ENCODE data around the gene GRM4. TPM values are rescaled to one million over a fixed set of nuclear protein-coding genes. Genes with fewer than 3 reads are reported as not detected.

The GRM4 gene
- total and polyA plus RNA-seq, 9 of the 15 experiments (the other 6 are each of a cell fraction or from before 2014, with no cell fraction given) = 0.18 TPM; not detected in 8

DNA sequence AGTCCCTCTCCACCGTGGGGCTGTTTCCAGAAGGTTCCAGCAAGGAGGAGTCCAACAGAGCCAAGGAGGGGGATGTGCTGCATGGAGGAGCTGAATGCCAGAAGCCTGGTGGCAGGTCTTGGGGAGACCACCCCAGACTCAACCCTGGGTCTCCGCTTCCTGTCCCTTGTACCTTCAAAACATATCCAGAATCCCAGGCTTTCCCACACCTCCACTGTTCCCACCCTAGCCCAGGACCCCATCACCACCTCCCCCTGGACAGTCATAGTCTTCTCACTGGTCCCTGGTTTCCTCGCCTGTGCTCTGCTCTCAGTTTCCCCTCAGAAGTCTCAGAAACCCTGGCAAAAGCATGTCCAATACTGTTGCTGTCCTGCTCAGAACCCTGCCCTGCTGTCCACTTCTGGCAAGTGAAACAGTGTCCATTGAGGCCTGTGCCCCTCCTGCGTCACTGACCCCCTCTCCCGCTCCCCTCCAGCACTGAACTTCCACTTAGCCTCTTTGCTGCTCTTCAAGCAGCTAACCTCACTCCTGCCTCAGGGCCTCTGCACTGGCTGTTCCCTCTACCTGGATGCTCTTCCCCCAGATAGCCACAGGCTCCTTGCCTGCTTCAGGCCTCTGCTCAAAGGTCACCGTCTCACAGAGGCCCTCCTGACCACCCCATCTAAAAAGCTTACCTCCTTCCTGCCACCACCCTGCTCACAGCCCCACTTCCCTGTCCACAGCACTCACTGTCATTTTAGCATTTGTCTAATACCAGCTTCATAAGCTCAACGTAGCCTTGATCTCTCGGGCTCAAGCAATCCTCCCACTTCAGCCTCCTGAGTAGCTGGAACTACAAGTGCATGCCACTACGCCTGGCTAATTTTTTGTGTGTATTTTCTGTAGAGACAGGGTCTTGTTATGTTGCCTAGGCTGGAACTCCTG lies 169.2 kb downstream of the GRM4 start (continued):
- TF ChIP-seq MCM3 (IDR thresholded peaks at IDR 0.05) (no peak), FOXJ2 (tag; IDR thresholded peaks at IDR 0.05) (no peak), HMG20B (CRISPR knock-in tag; IDR thresholded peaks at IDR 0.05) (no peak), EP400 (IDR thresholded peaks at IDR 0.05) (no peak), C11orf30 (IDR thresholded peaks at IDR 0.05; ENCODE audit: low read depth) (no peak), ZNF24 (IDR thresholded peaks at IDR 0.05) (no peak), TFAM (CRISPR knock-in tag; conservative IDR thresholded peaks at IDR 0.05) (no peak)
- TF ChIP-seq, protein P1, sequence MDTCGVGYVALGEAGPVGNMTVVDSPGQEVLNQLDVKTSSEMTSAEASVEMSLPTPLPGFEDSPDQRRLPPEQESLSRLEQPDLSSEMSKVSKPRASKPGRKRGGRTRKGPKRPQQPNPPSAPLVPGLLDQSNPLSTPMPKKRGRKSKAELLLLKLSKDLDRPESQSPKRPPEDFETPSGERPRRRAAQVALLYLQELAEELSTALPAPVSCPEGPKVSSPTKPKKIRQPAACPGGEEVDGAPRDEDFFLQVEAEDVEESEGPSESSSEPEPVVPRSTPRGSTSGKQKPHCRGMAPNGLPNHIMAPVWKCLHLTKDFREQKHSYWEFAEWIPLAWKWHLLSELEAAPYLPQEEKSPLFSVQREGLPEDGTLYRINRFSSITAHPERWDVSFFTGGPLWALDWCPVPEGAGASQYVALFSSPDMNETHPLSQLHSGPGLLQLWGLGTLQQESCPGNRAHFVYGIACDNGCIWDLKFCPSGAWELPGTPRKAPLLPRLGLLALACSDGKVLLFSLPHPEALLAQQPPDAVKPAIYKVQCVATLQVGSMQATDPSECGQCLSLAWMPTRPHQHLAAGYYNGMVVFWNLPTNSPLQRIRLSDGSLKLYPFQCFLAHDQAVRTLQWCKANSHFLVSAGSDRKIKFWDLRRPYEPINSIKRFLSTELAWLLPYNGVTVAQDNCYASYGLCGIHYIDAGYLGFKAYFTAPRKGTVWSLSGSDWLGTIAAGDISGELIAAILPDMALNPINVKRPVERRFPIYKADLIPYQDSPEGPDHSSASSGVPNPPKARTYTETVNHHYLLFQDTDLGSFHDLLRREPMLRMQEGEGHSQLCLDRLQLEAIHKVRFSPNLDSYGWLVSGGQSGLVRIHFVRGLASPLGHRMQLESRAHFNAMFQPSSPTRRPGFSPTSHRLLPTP (IDR thresholded peaks at IDR 0.05; ENCODE audit: borderline replicate concordance, extremely low read depth, insufficient read length) = no peak
- TF ChIP-seq, protein P2, sequence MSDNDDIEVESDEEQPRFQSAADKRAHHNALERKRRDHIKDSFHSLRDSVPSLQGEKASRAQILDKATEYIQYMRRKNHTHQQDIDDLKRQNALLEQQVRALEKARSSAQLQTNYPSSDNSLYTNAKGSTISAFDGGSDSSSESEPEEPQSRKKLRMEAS (CRISPR knock-in tag; IDR thresholded peaks at IDR 0.05) = no peak
- TF ChIP-seq, protein P3, sequence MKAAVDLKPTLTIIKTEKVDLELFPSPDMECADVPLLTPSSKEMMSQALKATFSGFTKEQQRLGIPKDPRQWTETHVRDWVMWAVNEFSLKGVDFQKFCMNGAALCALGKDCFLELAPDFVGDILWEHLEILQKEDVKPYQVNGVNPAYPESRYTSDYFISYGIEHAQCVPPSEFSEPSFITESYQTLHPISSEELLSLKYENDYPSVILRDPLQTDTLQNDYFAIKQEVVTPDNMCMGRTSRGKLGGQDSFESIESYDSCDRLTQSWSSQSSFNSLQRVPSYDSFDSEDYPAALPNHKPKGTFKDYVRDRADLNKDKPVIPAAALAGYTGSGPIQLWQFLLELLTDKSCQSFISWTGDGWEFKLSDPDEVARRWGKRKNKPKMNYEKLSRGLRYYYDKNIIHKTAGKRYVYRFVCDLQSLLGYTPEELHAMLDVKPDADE (conservative IDR thresholded peaks at IDR 0.05; ENCODE audit: control insufficient read depth, low read depth, low read length) = no peak
